ENCODE data around the gene HS3ST5. TPM values are rescaled to one million over a fixed set of nuclear protein-coding genes. Genes with fewer than 3 reads are reported as not detected.

Gene HS3ST5
- total and polyA plus RNA-seq, 4 donors: not detected

- no peak overlapping the region for H3K9ac ChIP-seq (ENCODE audit: low read depth in 1 of 2, low read length in 2 of 2)
Measured at GRCh38 chr6:114169763-114170162, 173.1 kb downstream of the HS3ST5 start.

More at GRCh38 chr6:114169763-114170162, 173.1 kb downstream of the HS3ST5 start:
- TF ChIP-seq, protein P1, sequence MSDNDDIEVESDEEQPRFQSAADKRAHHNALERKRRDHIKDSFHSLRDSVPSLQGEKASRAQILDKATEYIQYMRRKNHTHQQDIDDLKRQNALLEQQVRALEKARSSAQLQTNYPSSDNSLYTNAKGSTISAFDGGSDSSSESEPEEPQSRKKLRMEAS (IDR thresholded peaks at IDR 0.05): no peak
- TF ChIP-seq REST (IDR thresholded peaks at IDR 0.05) (no peak), YY1 (IDR thresholded peaks at IDR 0.05) (no peak), JUND (IDR thresholded peaks at IDR 0.05) (no peak), ATF3 (IDR thresholded peaks at IDR 0.05) (no peak), FOXA1 (IDR thresholded peaks at IDR 0.05) (no peak), TAF1 (conservative IDR thresholded peaks at IDR 0.05) (no peak), RAD21 (IDR thresholded peaks at IDR 0.05) (no peak), ZBTB33 (IDR thresholded peaks at IDR 0.05) (no peak), FOXA2 (IDR thresholded peaks at IDR 0.05) (no peak), HNF4G (IDR thresholded peaks at IDR 0.05) (no peak), GABPA (IDR thresholded peaks at IDR 0.05 in 1 of 2, conservative IDR thresholded peaks at IDR 0.05 in 1 of 2) (no peak), CTCF (IDR thresholded peaks at IDR 0.05; ENCODE audit: low read depth, low read length, missing input control) (no peak), SP1 (IDR thresholded peaks at IDR 0.05) (no peak), NR2F2 (IDR thresholded peaks at IDR 0.05) (no peak)
- no peak overlapping the region for H3K27ac ChIP-seq (ENCODE audit: low read depth in 1 of 2, low read length in 2 of 2)
- DNase-seq (ENCODE audit: low spot score): no peak
- H3K9me3 ChIP-seq (ENCODE audit: control insufficient read depth in 4 of 4, low read length in 3 of 4): no peaks in the 10 kb centered on the region
- no peaks in the 10 kb centered on the region for H3K36me3 ChIP-seq (ENCODE audit: control insufficient read depth in 4 of 4, insufficient read depth in 3 of 4, low read depth in 1 of 4, low read length in 3 of 4)
- no peak overlapping the region for H3K4me3 ChIP-seq (ENCODE audit: low read depth in 1 of 3, low read length in 3 of 3)
- H3K27me3 ChIP-seq (ENCODE audit: control insufficient read depth in 4 of 4, insufficient read depth in 4 of 4, low read length in 3 of 4): peaks cover 0 to 6% (median 0%) of the 10 kb centered on the region in 4 donors
- peaks cover 5 to 25% (median 13%) of the 10 kb centered on the region in 4 donors for H3K4me1 ChIP-seq (ENCODE audit: control insufficient read depth in 4 of 4, insufficient read depth in 4 of 4, low read length in 3 of 4)
